Thyroid gland (tissue), 4 donors: ENCODE data around the gene ZER1.
A peak's percentile ranks its signal among the peaks of the same experiment; 100 is the strongest.

ENCODE experiments used
- POLR2A ChIP-seq, 2 donors: fragments of 450-650 bp; IDR thresholded peaks; one replicate each; pipeline ENCODE4 v1.6.1; 2017; ENCODE audit warnings: antibody characterized with exemption in 2 of 2, mild to moderate bottlenecking in 2 of 2, moderate library complexity in 1 of 2
- TF ChIP-seq, protein P1 (sequence below), 6 experiments: fragments of 200-600 bp in 3 of 6; fragments of 450-650 bp in 3 of 6; sonication (generic) in 3 of 6; IDR thresholded peaks; one replicate each; pipeline ENCODE4 v1.5.1; 2016 to 2019; ENCODE audit warnings: antibody characterized with exemption in 6 of 6, mild to moderate bottlenecking in 2 of 6, inconsistent platforms in 1 of 6, moderate library complexity in 1 of 6

DNA sequence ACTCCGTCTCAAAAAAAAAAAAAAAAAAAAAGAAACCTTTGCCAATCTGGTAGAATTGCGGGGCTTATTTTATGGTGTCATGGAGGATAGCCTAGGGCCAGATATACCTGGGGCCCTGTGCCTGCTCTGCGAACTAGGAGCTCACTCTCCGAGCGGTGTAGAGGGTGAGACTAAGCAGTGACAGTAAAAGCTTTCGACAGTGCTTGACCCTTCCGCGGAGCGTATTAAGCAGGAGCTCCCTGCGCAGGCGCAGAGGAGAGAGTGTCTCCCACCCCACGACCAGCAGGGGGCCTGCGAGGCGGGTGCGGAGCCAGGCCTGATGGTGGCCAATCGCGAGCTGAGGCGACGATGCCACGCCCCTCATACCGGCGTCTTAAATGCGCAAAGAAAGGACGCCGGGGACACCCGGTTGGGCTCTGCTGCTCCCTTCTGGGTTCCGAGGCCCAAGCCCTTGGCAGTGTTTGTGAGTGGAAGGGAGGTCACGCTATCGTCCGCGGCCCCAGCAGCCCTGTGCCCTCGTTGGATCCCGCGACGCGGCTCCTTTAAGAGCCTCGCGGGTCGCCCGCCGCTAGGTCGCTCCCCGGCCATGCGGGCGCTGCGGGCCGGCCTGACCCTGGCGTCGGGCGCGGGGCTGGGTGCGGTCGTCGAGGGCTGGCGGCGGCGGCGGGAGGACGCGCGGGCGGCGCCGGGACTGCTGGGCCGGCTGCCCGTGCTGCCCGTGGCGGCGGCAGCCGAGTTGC lies 46.5 kb upstream of the ZER1 start, which contains the start of gene ENDOG:
- peak in 1 of 2 donors; percentile 97 for TF ChIP-seq POLR2A (IDR thresholded peaks at IDR 0.05)
- TF ChIP-seq, protein P1, sequence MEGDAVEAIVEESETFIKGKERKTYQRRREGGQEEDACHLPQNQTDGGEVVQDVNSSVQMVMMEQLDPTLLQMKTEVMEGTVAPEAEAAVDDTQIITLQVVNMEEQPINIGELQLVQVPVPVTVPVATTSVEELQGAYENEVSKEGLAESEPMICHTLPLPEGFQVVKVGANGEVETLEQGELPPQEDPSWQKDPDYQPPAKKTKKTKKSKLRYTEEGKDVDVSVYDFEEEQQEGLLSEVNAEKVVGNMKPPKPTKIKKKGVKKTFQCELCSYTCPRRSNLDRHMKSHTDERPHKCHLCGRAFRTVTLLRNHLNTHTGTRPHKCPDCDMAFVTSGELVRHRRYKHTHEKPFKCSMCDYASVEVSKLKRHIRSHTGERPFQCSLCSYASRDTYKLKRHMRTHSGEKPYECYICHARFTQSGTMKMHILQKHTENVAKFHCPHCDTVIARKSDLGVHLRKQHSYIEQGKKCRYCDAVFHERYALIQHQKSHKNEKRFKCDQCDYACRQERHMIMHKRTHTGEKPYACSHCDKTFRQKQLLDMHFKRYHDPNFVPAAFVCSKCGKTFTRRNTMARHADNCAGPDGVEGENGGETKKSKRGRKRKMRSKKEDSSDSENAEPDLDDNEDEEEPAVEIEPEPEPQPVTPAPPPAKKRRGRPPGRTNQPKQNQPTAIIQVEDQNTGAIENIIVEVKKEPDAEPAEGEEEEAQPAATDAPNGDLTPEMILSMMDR (IDR thresholded peaks at IDR 0.05), result peak; percentile 92 to 99 (median 98)
